C4-2B (cell line): ENCODE measurements around the gene COL9A3.

ENCODE experiments used
- CTCF ChIP-seq: fragments of 450-650 bp; conservative IDR thresholded peaks from 2 replicates; pipeline ENCODE4 v1.5.1; 2017; ENCODE audit warnings: mild to moderate bottlenecking
- ZFX ChIP-seq: fragments of 450-650 bp; IDR thresholded peaks from 2 replicates; pipeline ENCODE4 v1.6.1; 2017

- TF ChIP-seq CTCF (no peak), ZFX (no peak)
Measured at GRCh38 chr20:62799036-62799435, 17.8 kb upstream of the COL9A3 start.
